GM06990 (cell line): ENCODE measurements around the gene CBR3.

Experiments
- DNase-seq: peaks from one replicate; pipeline ENCODE4 v3.0.0-alpha.2; 2011; ENCODE audit not compliant: insufficient read length; ENCODE audit errors: extremely low read depth
- H3K27me3 ChIP-seq: replicated peaks from 2 replicates; pipeline ENCODE4 v1.6.0; 2011; ENCODE audit warnings: low read length; ENCODE audit not compliant: control insufficient read depth, insufficient read depth
- H3K36me3 ChIP-seq: 2 replicates; pipeline ENCODE4 v1.5.1; 2011; ENCODE audit warnings: low read length; ENCODE audit not compliant: control insufficient read depth, insufficient read depth
- H3K4me3 ChIP-seq: replicated peaks from 2 replicates; pipeline ENCODE4 v1.5.1; 2011; ENCODE audit warnings: low read depth, mild to moderate bottlenecking, control low read depth, low read length
- CTCF ChIP-seq: IDR thresholded peaks from 2 replicates; pipeline ENCODE4 v1.5.1; 2011; ENCODE audit warnings: low read length, control low read depth, mild to moderate bottlenecking, inconsistent platforms; ENCODE audit not compliant: insufficient read depth, poor library complexity, severe bottlenecking

CBR3 gene

GRCh38 chr21:36184545-36184944, 49.7 kb downstream of the CBR3 start:
- TF ChIP-seq CTCF = no peak
- no peaks in the 10 kb centered on the region for H3K36me3 ChIP-seq
- H3K4me3 ChIP-seq = no peak overlapping the region
- no peaks in the 10 kb centered on the region for H3K27me3 ChIP-seq
- DNase-seq = no peak

- no peaks in the 10 kb centered on the region for H3K27me3 ChIP-seq
- no peak for DNase-seq
- no peaks in the 10 kb centered on the region for H3K36me3 ChIP-seq
- no peak overlapping the region for H3K4me3 ChIP-seq
- TF ChIP-seq CTCF = no peak
These were observed 50.6 kb downstream of the CBR3 start for GRCh38 chr21:36185523-36185922.

GRCh38 chr21:36186081-36186480, 51.2 kb downstream of the CBR3 start:
- TF ChIP-seq CTCF = no peak
- DNase-seq = no peak

GRCh38 chr21:36186506-36187399, 51.9 kb downstream of the CBR3 start:
- H3K36me3 ChIP-seq = no peaks in the 10 kb centered on the region
- TF ChIP-seq CTCF = no peak
- H3K27me3 ChIP-seq = no peaks in the 10 kb centered on the region
- no peak overlapping the region for H3K4me3 ChIP-seq
- no peak for DNase-seq

More at GRCh38 chr21:36186081-36186480, 51.2 kb downstream of the CBR3 start:
- Histone ChIP-seq H3K36me3 (no peaks in the 10 kb centered on the region), H3K27me3 (no peaks in the 10 kb centered on the region), H3K4me3 (no peak overlapping the region)

GRCh38 chr21:36188081-36188681, 53.3 kb downstream of the CBR3 start:
- no peak overlapping the region for H3K4me3 ChIP-seq
- no peak for TF ChIP-seq CTCF
- DNase-seq = no peak

GRCh38 chr21:36188937-36189336, 54.1 kb downstream of the CBR3 start:
- no peak overlapping the region for H3K4me3 ChIP-seq
- TF ChIP-seq CTCF = no peak
- no peaks in the 10 kb centered on the region for H3K36me3 ChIP-seq
- DNase-seq = no peak
- no peaks in the 10 kb centered on the region for H3K27me3 ChIP-seq

More at GRCh38 chr21:36188081-36188681, 53.3 kb downstream of the CBR3 start:
- H3K27me3 ChIP-seq = no peaks in the 10 kb centered on the region
- H3K36me3 ChIP-seq = no peaks in the 10 kb centered on the region
